DMS53 treated with DMSO at 0.1 percent for 48 hours (cell line): Measurements from ENCODE around the gene ESYT2.

ENCODE experiments used
- DNase-seq: peaks from one replicate; lab custom pipeline; 2025; ENCODE audit not compliant: unreplicated experiment; lab: John Stamatoyannopoulos, UW

ESYT2 gene

GRCh38 chr7:158804335-158804734 lies 25.0 kb downstream of the ESYT2 start:
- no peak for DNase-seq

- DNase-seq, result no peak
Observed at GRCh38 chr7:158803367-158803969, 25.8 kb downstream of the ESYT2 start.

- DNase-seq, result no peak
Observed at GRCh38 chr7:158802535-158803366, 26.6 kb downstream of the ESYT2 start.

GRCh38 chr7:158798741-158799140 lies 30.6 kb downstream of the ESYT2 start:
- no peak for DNase-seq

GRCh38 chr7:158796667-158797066 lies 32.6 kb downstream of the ESYT2 start:
- no peak for DNase-seq

- no peak for DNase-seq
Observed at GRCh38 chr7:158795272-158795671, 34.0 kb downstream of the ESYT2 start.

GRCh38 chr7:158791107-158791506 lies 38.2 kb downstream of the ESYT2 start:
- no peak for DNase-seq

- DNase-seq, result no peak
Observed at GRCh38 chr7:158789842-158790241, 39.5 kb downstream of the ESYT2 start.

GRCh38 chr7:158786898-158787297 lies 42.4 kb downstream of the ESYT2 start:
- no peak for DNase-seq

- no peak for DNase-seq
Observed at GRCh38 chr7:158784270-158784669, 45.0 kb downstream of the ESYT2 start.

GRCh38 chr7:158783595-158783994 lies 45.7 kb downstream of the ESYT2 start:
- no peak for DNase-seq

GRCh38 chr7:158782761-158783401 lies 46.4 kb downstream of the ESYT2 start:
- no peak for DNase-seq

GRCh38 chr7:158781974-158782664 lies 47.2 kb downstream of the ESYT2 start:
- no peak for DNase-seq

- DNase-seq, result no peak
Observed at GRCh38 chr7:158781217-158781973, 47.9 kb downstream of the ESYT2 start.

- DNase-seq, result no peak
Observed at GRCh38 chr7:158779061-158780000, 50.0 kb downstream of the ESYT2 start.

GRCh38 chr7:158778471-158778870 lies 50.8 kb downstream of the ESYT2 start:
- DNase-seq, result no peak

GRCh38 chr7:158777793-158778192 lies 51.5 kb downstream of the ESYT2 start:
- DNase-seq, result no peak

- no peak for DNase-seq
Observed at GRCh38 chr7:158776474-158776873, 52.8 kb downstream of the ESYT2 start.

GRCh38 chr7:158774952-158775351 lies 54.4 kb downstream of the ESYT2 start:
- DNase-seq, result no peak

GRCh38 chr7:158772916-158773315 lies 56.4 kb downstream of the ESYT2 start:
- no peak for DNase-seq
